Measurements from ENCODE around the gene BLCAP.
A peak's percentile ranks its signal among the peaks of the same experiment; 100 is the strongest.

Gene BLCAP

GRCh38 chr20:37530696-37531095 is 3.0 kb upstream of the BLCAP start:
- no peak for DNase-seq (ENCODE audit: low spot score)
- TF ChIP-seq, protein P1, sequence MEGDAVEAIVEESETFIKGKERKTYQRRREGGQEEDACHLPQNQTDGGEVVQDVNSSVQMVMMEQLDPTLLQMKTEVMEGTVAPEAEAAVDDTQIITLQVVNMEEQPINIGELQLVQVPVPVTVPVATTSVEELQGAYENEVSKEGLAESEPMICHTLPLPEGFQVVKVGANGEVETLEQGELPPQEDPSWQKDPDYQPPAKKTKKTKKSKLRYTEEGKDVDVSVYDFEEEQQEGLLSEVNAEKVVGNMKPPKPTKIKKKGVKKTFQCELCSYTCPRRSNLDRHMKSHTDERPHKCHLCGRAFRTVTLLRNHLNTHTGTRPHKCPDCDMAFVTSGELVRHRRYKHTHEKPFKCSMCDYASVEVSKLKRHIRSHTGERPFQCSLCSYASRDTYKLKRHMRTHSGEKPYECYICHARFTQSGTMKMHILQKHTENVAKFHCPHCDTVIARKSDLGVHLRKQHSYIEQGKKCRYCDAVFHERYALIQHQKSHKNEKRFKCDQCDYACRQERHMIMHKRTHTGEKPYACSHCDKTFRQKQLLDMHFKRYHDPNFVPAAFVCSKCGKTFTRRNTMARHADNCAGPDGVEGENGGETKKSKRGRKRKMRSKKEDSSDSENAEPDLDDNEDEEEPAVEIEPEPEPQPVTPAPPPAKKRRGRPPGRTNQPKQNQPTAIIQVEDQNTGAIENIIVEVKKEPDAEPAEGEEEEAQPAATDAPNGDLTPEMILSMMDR (IDR thresholded peaks at IDR 0.05; ENCODE audit: borderline replicate concordance, control extremely low read depth, extremely low read depth, insufficient read depth, missing control alignments), result no peak
- in situ Hi-C loops (cut with MboI; ENCODE audit: low sequenced_read_pairs, unreplicated experiment), result no loop called here

DNA sequence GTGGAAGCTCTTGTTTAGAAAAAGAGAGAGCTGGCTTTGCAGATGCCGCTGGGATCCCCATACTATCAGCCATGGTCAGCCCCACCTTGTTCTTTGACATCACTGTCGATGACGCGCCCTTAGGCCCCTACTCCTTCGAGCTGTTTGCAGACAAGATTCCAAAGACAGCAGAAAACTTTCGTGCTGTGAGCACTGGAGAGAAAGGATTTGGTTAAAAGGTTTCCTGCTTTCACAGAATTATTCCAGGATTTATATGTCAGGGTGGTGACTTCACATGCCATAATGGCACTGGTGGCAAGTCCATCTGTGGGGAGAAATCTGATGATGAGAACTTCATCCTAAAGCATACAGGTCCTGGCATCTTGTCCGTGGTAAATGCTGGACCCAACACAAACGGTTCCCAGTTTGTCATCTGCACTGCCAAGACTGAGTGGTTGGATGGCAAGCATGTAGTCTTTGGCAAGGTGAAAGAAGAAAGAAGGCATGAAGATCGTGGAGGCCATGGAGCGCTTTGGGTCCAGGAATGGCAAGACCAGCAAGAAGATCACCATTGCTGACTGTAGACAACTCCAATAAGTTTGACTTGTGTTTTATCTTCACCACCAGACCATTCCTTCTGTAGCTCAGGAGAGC is 2.4 kb upstream of the BLCAP start:
- in situ Hi-C loops (cut with MboI; ENCODE audit: low sequenced_read_pairs, unreplicated experiment), result loop anchor here (5.0 kb wide), 1 partner anchor 263 kb away; no protein-coding TSS in a partner anchor
- TF ChIP-seq, protein P1 (IDR thresholded peaks at IDR 0.05; ENCODE audit: borderline replicate concordance, control extremely low read depth, extremely low read depth, insufficient read depth, missing control alignments), result no peak

GRCh38 chr20:37529214-37529967 is 1.7 kb upstream of the BLCAP start:
- in situ Hi-C loops (cut with MboI; ENCODE audit: low sequenced_read_pairs, unreplicated experiment), result loop anchor here (5.0 kb wide), 1 partner anchor 262 kb away; no protein-coding TSS in a partner anchor
- no peak for DNase-seq (ENCODE audit: low spot score)
- TF ChIP-seq, protein P1 (IDR thresholded peaks at IDR 0.05; ENCODE audit: borderline replicate concordance, control extremely low read depth, extremely low read depth, insufficient read depth, missing control alignments), result peak; percentile 12

More for the DNA sequence above, 2.4 kb upstream of the BLCAP start:
- no peak for DNase-seq (ENCODE audit: low spot score)

DNA sequence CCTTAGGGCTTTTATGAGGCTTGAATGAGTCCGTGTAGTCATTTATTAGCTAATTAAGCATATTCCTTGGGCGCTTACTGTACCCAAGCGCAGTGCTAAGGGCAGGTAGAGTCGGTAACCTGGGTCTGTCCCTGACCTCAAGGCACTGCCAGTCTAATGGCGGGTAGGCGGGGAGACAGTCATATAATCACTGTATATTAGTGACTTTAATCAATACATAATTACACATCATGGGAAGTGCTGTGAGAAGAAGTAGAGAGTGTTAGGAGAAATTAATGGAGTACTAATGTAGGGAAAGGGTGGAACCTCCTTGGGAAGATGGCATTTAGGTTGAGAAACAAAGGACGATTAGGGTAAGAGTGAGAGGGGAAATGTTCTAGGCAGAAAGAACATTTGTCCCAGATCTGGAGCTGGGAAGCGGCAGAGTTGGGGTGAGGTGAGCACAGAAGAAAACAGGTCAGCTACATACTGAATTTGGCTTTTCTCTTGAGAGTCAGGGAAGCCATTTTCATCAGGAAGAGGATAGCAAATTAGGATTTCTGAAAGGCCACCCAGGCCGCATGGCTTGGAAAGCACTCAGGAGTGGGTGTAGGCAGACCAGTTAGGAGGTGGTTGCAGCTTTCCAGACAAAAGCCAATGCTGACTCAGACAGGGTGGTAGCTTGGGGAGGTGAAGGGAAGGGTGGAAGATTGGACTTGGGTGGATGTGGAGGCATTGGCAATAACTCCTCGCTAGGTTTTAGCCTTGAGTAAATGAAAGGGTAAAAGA is 954 bp upstream of the BLCAP start:
- DNase-seq (ENCODE audit: low spot score), result no peak
- TF ChIP-seq, protein P1 (IDR thresholded peaks at IDR 0.05; ENCODE audit: borderline replicate concordance, control extremely low read depth, extremely low read depth, insufficient read depth, missing control alignments), result no peak
- in situ Hi-C loops (cut with MboI; ENCODE audit: low sequenced_read_pairs, unreplicated experiment), result loop anchor here (5.0 kb wide), 1 partner anchor 261 kb away; no protein-coding TSS in a partner anchor

- DNase-seq (ENCODE audit: low spot score), result peak; percentile 43
- in situ Hi-C loops (cut with MboI; ENCODE audit: low sequenced_read_pairs, unreplicated experiment), result loop anchor here (5.0 kb wide), 1 partner anchor 260 kb away; no protein-coding TSS in a partner anchor
- TF ChIP-seq, protein P1 (IDR thresholded peaks at IDR 0.05; ENCODE audit: borderline replicate concordance, control extremely low read depth, extremely low read depth, insufficient read depth, missing control alignments), result peak; percentile 9
These were observed 638 bp downstream of the BLCAP start for GRCh38 chr20:37526839-37527637.
